Naive B cell (primary cell): ENCODE data around the gene GOLGA6L2. TPM values are rescaled to one million over a fixed set of nuclear protein-coding genes. Genes with fewer than 3 reads are reported as not detected.

Experiments
- ATAC-seq, 2 donors: fragments of 150-1000 bp; cut with Tn5 transposase; 2 replicates each; pipeline ENCODE4 v1.10.0; 2021; ENCODE audit warnings: low read depth in 2 of 2, mild to moderate bottlenecking in 2 of 2, moderate library complexity in 2 of 2
- DNase-seq: peaks from one replicate; pipeline ENCODE4 v3.0.0; 2022
- H3K27ac Mint-ChIP-seq, 6 donors: one replicate each; pipeline ENCODE4 v1.8.0; 2020 to 2022; ENCODE audit warnings: mild to moderate bottlenecking in 6 of 6, mixed read lengths in 6 of 6, moderate library complexity in 5 of 6, inconsistent platforms in 2 of 6
- H3K27me3 Mint-ChIP-seq, 3 donors: one replicate each; pipeline ENCODE4 v1.8.0; 2021 to 2022; ENCODE audit warnings: mixed read lengths in 3 of 3, mild to moderate bottlenecking in 1 of 3
- H3K36me3 Mint-ChIP-seq, 2 donors: one replicate each; pipeline ENCODE4 v1.8.0; 2020 to 2022; ENCODE audit warnings: mixed read lengths in 2 of 2, inconsistent platforms in 1 of 2, mild to moderate bottlenecking in 1 of 2
- H3K4me1 Mint-ChIP-seq, 3 donors: one replicate each; pipeline ENCODE4 v1.8.0; 2020 to 2022; ENCODE audit warnings: mixed read lengths in 3 of 3, inconsistent platforms in 1 of 3, mild to moderate bottlenecking in 1 of 3, moderate library complexity in 1 of 3
- H3K4me3 Mint-ChIP-seq, 8 donors: one replicate each; pipeline ENCODE4 v1.8.0; 2020 to 2022; ENCODE audit warnings: mild to moderate bottlenecking in 8 of 8, mixed read lengths in 8 of 8, moderate library complexity in 8 of 8, inconsistent platforms in 2 of 8
- H3K9me3 Mint-ChIP-seq, 7 donors: one replicate each; pipeline ENCODE4 v1.8.0; 2020 to 2022; ENCODE audit warnings: mixed read lengths in 7 of 7, mild to moderate bottlenecking in 5 of 7, inconsistent platforms in 2 of 7, moderate library complexity in 1 of 7
- polyA plus RNA-seq, 6 donors: library from polyadenylated mRNA; unstranded; fragments of 300-500 nt; fragmentation: Illumina TruSeq; gene quantifications; one replicate each; pipeline ENCODE4 v1.2.3, GENCODE V29; 2021; ENCODE audit warnings: low read depth in 6 of 6

Gene GOLGA6L2
- polyA plus RNA-seq, 6 donors from 2014 or later = not detected

- no peak for ATAC-seq
- no peaks in the 10 kb centered on the region for H3K4me1 Mint-ChIP-seq
- peak overlapping the region in 1 of 6 donors; percentile 35 for H3K27ac Mint-ChIP-seq
- H3K4me3 Mint-ChIP-seq = no peak overlapping the region
- DNase-seq = no peak
- no peaks in the 10 kb centered on the region for H3K36me3 Mint-ChIP-seq
- H3K27me3 Mint-ChIP-seq = peaks cover 0 to 4% (median 0%) of the 10 kb centered on the region in 3 donors
- peaks cover 0 to 2% (median 0%) of the 10 kb centered on the region in 7 donors for H3K9me3 Mint-ChIP-seq
These were observed 51.9 kb downstream of the GOLGA6L2 start for GRCh38 chr15:23395030-23395692.

Other genes starting within 250 kb of the GOLGA6L2 start
- not detected for gene GOLGA6L26, start 113.0 kb downstream of the GOLGA6L2 start, polyA plus RNA-seq
- not detected for gene GOLGA8S, start 92.5 kb downstream of the GOLGA6L2 start, polyA plus RNA-seq
- 1 to 10 TPM in 2 of 6 donors, under 1 TPM in 2, not detected in 2; 0.15 to 1.8 (median 0.94) TPM for gene MKRN3, start 118.4 kb upstream of the GOLGA6L2 start, polyA plus RNA-seq
- gene MAGEL2, start 200.6 kb upstream of the GOLGA6L2 start, polyA plus RNA-seq = not detected
- gene NDN, start 240.1 kb upstream of the GOLGA6L2 start, polyA plus RNA-seq = under 1 TPM in 2 of 6 donors, not detected in 4; 0.29 to 0.85 TPM